Trophoblast cell (in vitro differentiated cells and primary cell): Measurements from ENCODE around the gene SBF2.

Experiments
- DNase-seq, 2 donors: peaks; one replicate each; pipeline ENCODE4 v3.0.0-alpha.2; 2016
- H2AFZ ChIP-seq: 2 replicates; pipeline ENCODE4 v1.6.1; 2013; ENCODE audit warnings: low read length, moderate library complexity, mild to moderate bottlenecking; ENCODE audit not compliant: insufficient read depth, poor library complexity
- H2AK5ac ChIP-seq: 2 replicates; pipeline ENCODE4 v1.6.1; 2013; ENCODE audit warnings: mild to moderate bottlenecking, low read length
- H2BK120ac ChIP-seq: 2 replicates; pipeline ENCODE4 v1.6.1; 2013; ENCODE audit warnings: low read length, mild to moderate bottlenecking, moderate library complexity; ENCODE audit not compliant: insufficient read depth, poor library complexity
- H2BK12ac ChIP-seq: 2 replicates; pipeline ENCODE4 v1.6.1; 2013; ENCODE audit warnings: mild to moderate bottlenecking, low read length, moderate library complexity
- H2BK5ac ChIP-seq: 2 replicates; pipeline ENCODE4 v1.6.1; 2013; ENCODE audit warnings: low read length, low read depth, moderate library complexity, mild to moderate bottlenecking; ENCODE audit not compliant: poor library complexity
- H3K14ac ChIP-seq: 2 replicates; pipeline ENCODE4 v1.6.1; 2013; ENCODE audit warnings: mild to moderate bottlenecking, low read length
- H3K18ac ChIP-seq: 2 replicates; pipeline ENCODE4 v1.6.1; 2013; ENCODE audit warnings: mild to moderate bottlenecking, low read length
- H3K23ac ChIP-seq: 2 replicates; pipeline ENCODE4 v1.6.1; 2013; ENCODE audit warnings: low read length
- H3K27ac ChIP-seq: 2 replicates; pipeline ENCODE4 v1.5.1; 2013; ENCODE audit warnings: low read depth, mild to moderate bottlenecking, inconsistent platforms, low read length, moderate library complexity
- H3K27me3 ChIP-seq: 2 replicates; pipeline ENCODE4 v1.6.1; 2013; ENCODE audit warnings: inconsistent platforms, mild to moderate bottlenecking, low read length, moderate library complexity; ENCODE audit not compliant: insufficient read depth
- H3K36me3 ChIP-seq, 2 experiments: 1 replicate in 1 of 2; 2 replicates in 1 of 2; pipeline ENCODE4 v1.6.1; 2013; ENCODE audit warnings: low read length in 2 of 2, mild to moderate bottlenecking in 2 of 2, moderate library complexity in 1 of 2; ENCODE audit not compliant: insufficient read depth in 2 of 2, control insufficient read depth in 1 of 2
- H3K4ac ChIP-seq: 2 replicates; pipeline ENCODE4 v1.6.1; 2013; ENCODE audit warnings: low read depth, mild to moderate bottlenecking, low read length, moderate library complexity
- H3K4me1 ChIP-seq, 2 experiments: 1 replicate in 1 of 2; 2 replicates in 1 of 2; pipeline ENCODE4 v1.6.1; 2013; ENCODE audit warnings: low read length in 2 of 2, mild to moderate bottlenecking in 2 of 2, moderate library complexity in 1 of 2; ENCODE audit not compliant: insufficient read depth in 2 of 2, control insufficient read depth in 1 of 2
- H3K4me2 ChIP-seq: 2 replicates; pipeline ENCODE4 v1.6.1; 2013; ENCODE audit warnings: inconsistent platforms, mild to moderate bottlenecking, low read length, moderate library complexity
- H3K4me3 ChIP-seq: 2 replicates; pipeline ENCODE4 v1.5.1; 2013; ENCODE audit warnings: mild to moderate bottlenecking, low read depth, low read length, inconsistent platforms
- H3K79me1 ChIP-seq: one replicate; pipeline ENCODE4 v1.6.1; 2013; ENCODE audit warnings: low read length
- H3K79me2 ChIP-seq: 2 replicates; pipeline ENCODE4 v1.6.1; 2013; ENCODE audit warnings: low read length, mild to moderate bottlenecking; ENCODE audit not compliant: control insufficient read depth, insufficient read depth, poor library complexity
- H3K9ac ChIP-seq: 2 replicates; pipeline ENCODE4 v1.6.1; 2013; ENCODE audit warnings: mild to moderate bottlenecking, low read length
- H3K9me3 ChIP-seq: 2 replicates; pipeline ENCODE4 v1.6.1; 2013; ENCODE audit warnings: low read depth, mild to moderate bottlenecking, control low read depth, inconsistent platforms, low read length; ENCODE audit not compliant: insufficient read depth
- H4K12ac ChIP-seq: 2 replicates; pipeline ENCODE4 v1.6.1; 2013; ENCODE audit warnings: low read depth, mild to moderate bottlenecking, low read length, moderate library complexity
- H4K8ac ChIP-seq: 2 replicates; pipeline ENCODE4 v1.6.1; 2013; ENCODE audit warnings: low read depth, mild to moderate bottlenecking, low read length, moderate library complexity
- H4K91ac ChIP-seq: one replicate; pipeline ENCODE4 v1.6.1; 2013; ENCODE audit warnings: low read depth, mild to moderate bottlenecking, low read length, moderate library complexity
- WGBS: extraction: QIAGEN DNeasy Blood & Tissue Kit; methylation state at CpG from one replicate; pipeline ENCODE4 v1.1.7; 2013; ENCODE audit warnings: missing lambda C conversion rate; ENCODE audit not compliant: insufficient read length, insufficient coverage; ENCODE audit errors: extremely low coverage; 5-methylcytosine and 5-hydroxymethylcytosine counted together

SBF2 gene

DNA sequence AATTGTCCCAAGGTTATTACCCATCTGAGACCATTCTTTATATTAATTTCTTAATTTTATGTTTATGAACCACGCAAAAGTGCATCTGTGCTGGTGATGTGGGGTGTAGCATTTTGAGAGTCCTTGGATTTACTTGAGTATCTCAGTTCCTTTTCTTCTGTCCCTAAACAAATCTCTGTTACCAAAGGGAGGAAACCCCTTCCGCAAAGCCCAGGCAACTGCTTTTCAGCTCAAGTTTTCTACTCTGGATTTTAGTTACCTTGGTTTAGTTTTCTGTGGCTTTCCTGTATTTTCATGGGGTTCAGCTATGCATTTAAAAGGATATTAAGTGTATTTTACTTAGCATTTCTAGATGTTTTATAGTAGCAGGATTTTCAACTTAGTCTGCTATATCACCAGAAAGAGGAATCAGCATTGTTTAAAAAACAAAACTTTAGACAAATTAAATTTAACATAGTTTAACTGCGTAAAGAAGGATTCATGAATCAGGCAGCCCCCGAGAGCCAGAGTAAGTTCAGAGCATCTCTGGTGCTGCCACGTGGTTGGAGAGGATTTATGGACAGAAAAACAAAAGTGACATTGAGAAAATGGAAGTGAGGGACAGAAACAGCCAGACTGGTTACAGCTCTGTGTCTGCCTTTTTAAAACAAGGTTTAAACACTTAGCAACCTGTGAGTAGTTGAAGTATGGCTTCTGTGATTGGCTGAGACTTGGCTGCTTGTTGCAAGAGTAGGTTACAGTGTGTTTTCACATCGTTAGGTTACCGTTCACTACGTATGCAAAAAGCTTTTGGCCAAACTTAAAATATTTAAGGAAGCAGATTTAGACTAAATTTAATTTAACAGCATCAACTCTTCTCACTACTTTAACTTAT, 20.4 kb upstream of the SBF2 start:
- H2BK120ac ChIP-seq, result no peak overlapping the region
- no peak overlapping the region for H2BK5ac ChIP-seq
- peaks cover 0 to 5% of the 10 kb centered on the region in 2 experiments for H3K4me1 ChIP-seq
- no peak overlapping the region for H3K27ac ChIP-seq
- no peak overlapping the region for H2BK12ac ChIP-seq
- no peak overlapping the region for H3K9ac ChIP-seq
- no CpG with 5 or more reads among the region's 8 CpGs for WGBS
- no peak overlapping the region for H4K12ac ChIP-seq
- H4K8ac ChIP-seq, result no peak overlapping the region
- H3K18ac ChIP-seq, result no peak overlapping the region
- H3K4ac ChIP-seq, result no peak overlapping the region
- no peak overlapping the region for H3K23ac ChIP-seq
- H3K4me2 ChIP-seq, result no peak overlapping the region
- H2AK5ac ChIP-seq, result no peak overlapping the region
- no peak overlapping the region for H4K91ac ChIP-seq
- H3K79me1 ChIP-seq, result no peaks in the 10 kb centered on the region
- no peaks in the 10 kb centered on the region for H3K9me3 ChIP-seq
- no peaks in the 10 kb centered on the region for H3K36me3 ChIP-seq
- DNase-seq, result peak; percentile 43 to 69
- no peak overlapping the region for H3K4me3 ChIP-seq
- H3K14ac ChIP-seq, result no peak overlapping the region
- H3K27me3 ChIP-seq, result no peaks in the 10 kb centered on the region
- H2AFZ ChIP-seq, result no peak overlapping the region
- H3K79me2 ChIP-seq, result no peaks in the 10 kb centered on the region

DNA sequence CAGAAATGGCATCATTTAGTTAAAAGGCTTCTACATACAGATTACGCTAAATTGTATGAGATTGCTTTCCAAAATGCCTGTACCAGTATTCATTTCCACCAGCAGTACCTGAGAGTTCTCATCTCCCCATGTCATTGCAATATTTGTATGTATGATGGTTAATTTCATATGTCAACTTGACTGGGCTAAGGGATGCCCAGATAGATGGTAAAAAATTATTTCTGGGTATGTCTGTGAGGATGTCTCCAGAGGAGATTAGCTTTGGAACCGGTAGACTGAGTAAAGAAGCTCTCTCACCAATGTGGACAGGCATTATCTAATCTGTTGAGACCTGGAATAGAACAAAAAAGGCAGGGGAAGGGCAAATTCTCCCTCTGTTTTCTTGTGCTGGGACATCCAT, 17.8 kb upstream of the SBF2 start:
- Histone ChIP-seq H3K14ac (no peak overlapping the region), H2BK12ac (no peak overlapping the region), H4K91ac (no peak overlapping the region), H3K79me2 (peaks cover 1% of the 10 kb centered on the region), H3K4ac (no peak overlapping the region), H3K4me3 (no peak overlapping the region), H3K79me1 (peaks cover 9% of the 10 kb centered on the region), H3K9me3 (no peaks in the 10 kb centered on the region), H3K9ac (no peak overlapping the region), H3K36me3 (no peaks in the 10 kb centered on the region), H3K27ac (no peak overlapping the region), H3K4me1 (peaks cover under 1 to 7% of the 10 kb centered on the region in 2 experiments), H2BK120ac (no peak overlapping the region), H3K23ac (no peak overlapping the region), H4K12ac (no peak overlapping the region), H3K18ac (no peak overlapping the region), H2BK5ac (no peak overlapping the region), H2AFZ (no peak overlapping the region), H3K4me2 (no peak overlapping the region), H2AK5ac (no peak overlapping the region), H3K27me3 (no peaks in the 10 kb centered on the region), H4K8ac (no peak overlapping the region)
- DNase-seq, result no peak
- WGBS, result no CpG with 5 or more reads among the region's 2 CpGs

DNA sequence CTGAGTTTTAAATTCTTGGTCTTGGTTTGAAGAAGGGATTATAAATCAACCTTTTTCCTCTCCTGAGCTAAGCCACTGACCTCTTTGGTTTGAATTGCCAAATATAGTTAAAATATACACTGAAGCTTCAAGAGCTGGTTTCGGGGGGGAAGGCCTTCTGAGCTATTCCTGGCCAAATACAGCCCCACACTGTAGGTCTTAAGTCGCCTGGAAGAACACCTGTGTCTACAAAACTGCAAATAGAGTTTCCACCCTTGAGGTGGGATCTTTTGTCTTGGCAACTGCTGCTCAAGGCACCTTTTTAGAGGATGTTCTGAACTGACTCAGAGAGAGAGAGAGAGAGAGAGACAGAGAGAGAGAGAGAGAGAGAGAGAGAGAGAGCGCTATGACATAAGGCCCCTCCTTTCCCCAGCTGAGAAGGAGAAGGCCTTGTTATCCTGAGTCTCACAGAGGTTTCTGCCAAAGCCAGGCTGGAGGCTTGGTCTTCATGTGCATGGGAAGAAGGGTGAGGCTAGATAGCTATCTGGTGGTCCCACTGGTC, 16.4 kb upstream of the SBF2 start:
- Histone ChIP-seq H2AFZ (no peak overlapping the region), H3K4ac (no peak overlapping the region), H3K18ac (no peak overlapping the region), H3K9ac (no peak overlapping the region), H4K91ac (no peak overlapping the region), H3K79me1 (peaks cover 21% of the 10 kb centered on the region), H3K27me3 (no peaks in the 10 kb centered on the region), H3K4me2 (no peak overlapping the region), H3K4me3 (no peak overlapping the region), H3K27ac (no peak overlapping the region), H3K4me1 (peaks cover 5 to 7% of the 10 kb centered on the region in 2 experiments), H3K79me2 (peaks cover 16% of the 10 kb centered on the region), H2BK5ac (no peak overlapping the region), H3K23ac (no peak overlapping the region), H3K14ac (no peak overlapping the region), H4K12ac (no peak overlapping the region), H2BK120ac (no peak overlapping the region), H3K9me3 (no peaks in the 10 kb centered on the region), H2BK12ac (no peak overlapping the region), H2AK5ac (no peak overlapping the region), H4K8ac (no peak overlapping the region), H3K36me3 (no peaks in the 10 kb centered on the region)
- WGBS, result no CpG with 5 or more reads among the region's 3 CpGs
- DNase-seq, result peak; percentile 35 to 70

DNA sequence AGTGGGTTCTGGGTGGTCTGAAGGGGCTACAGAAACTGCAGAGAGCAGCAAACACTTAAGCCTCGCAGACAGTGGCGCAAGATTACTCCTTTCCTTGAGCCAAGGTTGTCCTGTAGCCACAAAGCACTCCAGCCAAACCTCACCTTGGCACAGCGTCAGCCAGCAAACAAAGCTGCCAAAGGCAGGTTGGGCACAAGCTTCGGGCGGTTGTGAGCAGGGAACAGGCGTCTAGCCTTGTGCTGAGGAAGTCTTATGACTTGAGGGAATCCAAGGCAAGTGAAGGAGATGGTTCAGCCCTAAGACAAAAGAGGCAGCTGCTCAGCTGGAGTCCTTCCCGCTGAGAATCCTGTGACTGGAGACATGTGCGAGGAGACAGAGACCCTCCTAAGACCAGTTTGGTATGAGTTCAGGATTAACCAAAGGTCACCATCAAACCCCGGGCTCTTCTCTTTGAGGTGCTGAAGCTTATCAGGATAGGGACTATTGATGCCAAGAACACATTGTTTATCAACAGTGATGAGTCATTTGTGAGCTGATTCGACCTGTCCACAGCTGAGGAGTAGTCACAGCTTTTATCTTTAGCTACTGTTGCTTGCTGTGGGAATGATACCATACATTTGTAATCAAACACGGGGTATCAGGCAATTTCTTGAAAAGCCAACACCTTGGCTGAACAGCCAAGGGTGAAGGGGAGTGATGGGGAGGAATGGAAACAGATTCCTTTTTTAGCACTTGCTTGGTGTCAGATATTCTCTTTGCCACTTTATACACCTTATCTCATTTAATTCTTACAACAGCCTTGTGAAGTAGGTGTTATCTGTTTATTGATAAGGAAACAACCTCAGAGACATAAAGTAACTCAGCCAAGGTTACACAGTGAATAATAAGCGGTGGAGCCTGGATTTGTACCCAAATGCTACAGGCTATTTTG, 15.4 kb upstream of the SBF2 start:
- Histone ChIP-seq H3K4me1 (peaks cover 5 to 7% of the 10 kb centered on the region in 2 experiments), H3K14ac (no peak overlapping the region), H2BK120ac (no peak overlapping the region)

More for the DNA sequence above, 15.4 kb upstream of the SBF2 start:
- Histone ChIP-seq H3K9ac (no peak overlapping the region), H3K79me1 (peaks cover 28% of the 10 kb centered on the region), H3K23ac (no peak overlapping the region), H3K9me3 (no peaks in the 10 kb centered on the region), H2BK12ac (no peak overlapping the region), H3K27ac (no peak overlapping the region), H2AK5ac (no peak overlapping the region), H3K27me3 (no peaks in the 10 kb centered on the region), H3K4ac (no peak overlapping the region), H3K4me2 (no peak overlapping the region), H4K12ac (no peak overlapping the region), H2AFZ (no peak overlapping the region), H3K79me2 (peaks cover 22% of the 10 kb centered on the region), H4K8ac (no peak overlapping the region), H3K18ac (no peak overlapping the region), H3K36me3 (no peaks in the 10 kb centered on the region), H4K91ac (no peak overlapping the region), H3K4me3 (no peak overlapping the region), H2BK5ac (no peak overlapping the region)
- DNase-seq, result peak; percentile 81 to 83
- no CpG with 5 or more reads among the region's 12 CpGs for WGBS
